HG03439 (cell line): ENCODE data around the gene PIP5K1B.
"Not testable (repeated sequence)": the region's sequence is repeated elsewhere in the genome, so short reads cannot be mapped to it uniquely, and the experiment has no call there.

Experiments used
- ATAC-seq: cut with Tn5 transposase; IDR thresholded peaks from one replicate; pipeline ENCODE4 v1.9.1; 2021; ENCODE audit warnings: mild to moderate bottlenecking, moderate library complexity; ENCODE audit not compliant: unreplicated experiment

The PIP5K1B gene

GRCh38 chr9:68704814-68705530 lies at the start of gene PIP5K1B:
Gene PIP5K1B, plus strand, starts transcription at chr9:68705240. Its CDS starts 117,375 bp downstream, at chr9:68822615.
- ATAC-seq, result peak; percentile 77

GRCh38 chr9:68664036-68664435 lies 41.0 kb upstream of the PIP5K1B start:
- ATAC-seq, result no peak

- no peak for ATAC-seq
Measured at GRCh38 chr9:68668127-68668526, 36.9 kb upstream of the PIP5K1B start.

DNA sequence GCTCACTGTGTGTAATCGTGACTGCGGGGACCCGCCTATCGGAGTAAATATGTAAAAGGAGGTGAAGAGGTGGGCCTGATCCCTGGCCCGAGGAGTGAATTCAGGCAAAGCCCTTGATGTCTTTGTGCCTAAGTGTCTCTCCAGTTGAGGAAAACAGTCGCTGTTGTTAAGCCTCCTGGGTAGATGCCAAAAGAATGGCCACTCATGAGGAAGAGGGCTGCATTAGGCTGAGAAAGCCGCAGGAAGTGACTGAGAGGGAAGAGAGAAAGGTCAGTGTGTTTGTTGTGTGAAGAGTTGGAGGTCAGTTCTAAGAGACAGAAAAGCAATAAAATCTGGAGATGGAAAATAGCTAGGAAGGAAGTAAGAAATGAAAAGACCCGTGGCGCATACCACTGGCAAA lies 35.8 kb upstream of the PIP5K1B start:
- ATAC-seq, result no peak

DNA sequence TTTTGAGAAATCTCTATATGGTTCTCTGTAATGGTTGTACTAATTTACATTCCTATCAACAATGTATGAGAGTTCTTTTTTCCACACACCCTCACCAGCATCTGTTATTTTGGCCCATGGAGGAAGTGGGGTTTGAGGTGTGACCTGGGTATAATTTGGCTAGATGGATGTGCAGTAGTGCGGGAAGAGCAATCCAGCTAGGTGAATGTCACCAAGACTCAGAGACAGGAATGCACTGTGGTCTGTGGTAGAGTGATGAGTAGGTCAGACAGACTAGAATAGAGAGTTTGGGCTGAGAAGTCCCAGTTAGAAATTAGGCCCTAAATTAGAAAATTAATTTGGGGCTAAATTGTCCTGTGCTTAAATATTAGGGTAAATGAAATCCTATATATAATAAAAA lies 32.8 kb upstream of the PIP5K1B start:
- ATAC-seq, result no peak

DNA sequence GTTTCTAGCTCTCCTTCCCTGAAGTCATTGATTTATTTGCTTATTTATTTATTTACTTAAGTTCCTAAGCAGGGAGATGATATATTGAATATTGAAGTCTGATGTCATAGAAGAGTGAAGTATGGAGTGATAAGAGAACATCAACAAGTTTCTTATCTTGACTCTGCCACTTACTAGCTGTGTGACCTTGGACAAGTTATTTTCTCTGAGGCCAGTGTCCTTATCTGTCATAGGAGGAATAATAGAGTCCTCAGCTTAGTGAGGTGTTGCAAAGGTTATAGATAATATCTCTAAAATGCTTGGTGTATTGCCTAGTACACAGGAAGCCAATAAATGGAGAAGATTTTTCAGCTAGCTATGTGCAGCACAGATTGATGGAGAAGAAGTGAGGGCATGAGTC lies 32.4 kb upstream of the PIP5K1B start:
- no peak for ATAC-seq

DNA sequence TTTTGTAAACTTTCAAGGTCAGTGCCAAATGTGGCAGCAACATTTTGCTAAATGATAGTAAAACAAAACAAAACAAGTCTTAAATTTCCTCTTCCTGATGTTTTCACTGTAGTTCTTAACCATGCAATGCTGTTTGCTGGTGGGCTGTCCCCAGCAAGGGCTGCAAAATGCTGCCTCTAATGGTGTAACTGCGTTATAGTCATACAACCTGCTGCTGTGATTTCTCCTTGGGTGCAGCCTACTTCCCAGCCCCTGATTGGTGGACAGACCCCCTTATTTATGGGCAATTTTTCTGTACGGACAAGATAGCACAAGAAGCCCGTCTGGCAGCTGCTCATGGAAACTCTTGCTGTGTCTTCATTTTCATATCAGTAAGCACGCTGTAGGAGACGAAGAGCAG lies 26.6 kb upstream of the PIP5K1B start:
- ATAC-seq, result no peak

DNA sequence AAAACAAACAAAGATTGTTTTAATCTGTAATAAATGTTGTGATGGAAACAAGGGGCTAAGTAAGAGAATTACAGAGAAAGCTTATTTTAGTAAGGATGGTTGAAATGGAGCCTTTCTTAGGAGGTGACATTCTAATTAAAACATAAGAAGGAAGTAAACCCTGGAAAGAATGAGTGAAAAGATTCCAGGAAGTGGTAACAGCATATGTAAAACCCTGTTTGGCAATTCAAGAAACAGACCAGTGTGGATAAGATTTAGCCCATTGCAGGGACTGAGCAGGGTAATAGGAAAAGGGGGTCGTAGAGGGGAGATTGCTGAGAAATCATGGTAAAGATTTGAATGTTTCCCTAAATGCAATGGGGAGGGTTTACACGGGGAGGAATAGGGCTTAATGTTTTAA lies 21.6 kb upstream of the PIP5K1B start:
- no peak for ATAC-seq

GRCh38 chr9:68685213-68685612 lies 19.8 kb upstream of the PIP5K1B start:
- ATAC-seq, result no peak

DNA sequence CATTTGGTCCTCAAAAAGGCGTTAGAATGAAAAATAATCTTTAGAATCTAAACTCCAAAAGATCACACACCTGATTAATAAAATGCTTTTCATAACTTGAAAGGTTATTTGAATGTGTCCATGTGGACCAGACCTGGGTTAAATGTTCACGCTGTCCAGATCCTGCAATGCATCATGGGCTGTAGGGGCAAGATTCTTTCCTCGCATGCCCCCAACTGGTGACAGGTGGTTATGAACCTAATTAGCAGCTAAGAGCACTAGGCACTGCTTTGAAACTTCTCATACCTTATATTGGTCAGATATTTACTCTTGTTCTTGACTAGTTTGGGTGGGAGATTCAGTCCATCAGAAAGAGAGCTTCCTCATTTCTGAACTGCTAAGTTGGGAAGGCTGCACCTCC lies 19.3 kb upstream of the PIP5K1B start:
- ATAC-seq, result peak; percentile 87

DNA sequence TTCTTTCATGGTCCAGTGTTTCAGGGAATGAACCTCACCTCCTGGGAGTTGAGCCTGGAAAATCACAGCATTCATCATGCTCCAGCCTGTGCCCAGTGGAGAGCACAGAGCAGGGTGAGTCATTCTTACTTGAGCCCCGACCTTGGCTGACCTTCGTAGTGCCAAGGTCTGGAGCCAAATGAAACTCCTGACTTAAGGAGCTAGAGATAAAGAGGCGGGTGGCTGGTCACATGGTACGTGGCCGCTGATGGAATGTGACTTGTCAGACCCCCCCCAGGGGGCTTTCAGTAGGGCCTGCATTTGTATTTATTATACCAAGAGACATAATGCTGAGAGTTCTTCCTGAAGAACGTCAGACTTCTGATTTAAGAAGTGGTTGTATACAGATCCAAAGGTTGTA lies 15.0 kb upstream of the PIP5K1B start:
- ATAC-seq, result no peak

- no peak for ATAC-seq
Measured at GRCh38 chr9:68692519-68692918, 12.5 kb upstream of the PIP5K1B start.

GRCh38 chr9:68694125-68694524 lies 10.9 kb upstream of the PIP5K1B start:
- ATAC-seq, result no peak

DNA sequence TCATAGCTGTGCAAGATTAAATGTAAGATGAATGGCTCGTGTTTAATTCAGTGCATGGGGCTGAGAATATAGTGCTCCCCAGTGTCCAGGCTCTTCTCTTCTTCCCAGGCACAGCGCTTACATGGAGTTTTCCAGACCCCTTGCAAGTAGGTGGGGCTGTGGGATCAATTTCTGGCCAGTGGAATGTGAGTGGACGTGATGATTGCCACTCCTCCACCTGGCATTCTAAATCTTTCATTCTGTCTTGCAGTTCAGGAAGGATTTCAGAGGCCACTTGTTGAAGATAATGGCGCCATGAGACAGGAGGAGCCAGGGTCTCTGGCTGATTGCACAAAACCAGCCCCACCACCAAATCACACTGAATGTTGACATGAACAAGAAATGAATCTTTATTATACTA lies 7.2 kb upstream of the PIP5K1B start:
- ATAC-seq, result no peak

DNA sequence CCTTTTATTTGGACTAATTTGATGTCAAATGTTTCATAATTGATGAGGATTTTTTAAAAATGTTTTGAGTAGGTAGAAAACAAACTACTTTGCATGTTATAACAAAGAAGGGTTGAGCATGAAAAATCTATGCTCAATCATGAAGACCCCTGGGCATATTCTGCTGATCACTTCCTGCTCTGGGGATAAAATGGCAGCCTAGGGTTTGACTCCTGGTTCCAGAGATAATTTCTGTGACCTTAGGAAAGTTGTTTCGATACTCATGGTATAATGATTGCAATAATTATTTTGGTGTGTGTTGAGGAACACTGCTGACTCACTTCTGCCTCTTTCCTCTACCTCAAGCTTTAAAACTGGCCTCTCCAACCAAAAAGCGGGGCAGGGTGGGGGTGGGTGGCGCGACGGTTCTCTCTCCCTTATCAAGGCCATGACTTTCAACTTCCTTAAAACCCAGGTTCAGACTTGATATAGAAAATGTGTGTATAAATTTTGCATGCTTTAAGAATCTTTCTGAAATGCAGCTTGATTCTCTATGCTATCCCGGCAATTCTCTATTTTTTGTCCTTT lies 6.0 kb upstream of the PIP5K1B start:
- ATAC-seq, result no peak

GRCh38 chr9:68699625-68700024 lies 5.4 kb upstream of the PIP5K1B start:
- ATAC-seq, result not testable (repeated sequence)

DNA sequence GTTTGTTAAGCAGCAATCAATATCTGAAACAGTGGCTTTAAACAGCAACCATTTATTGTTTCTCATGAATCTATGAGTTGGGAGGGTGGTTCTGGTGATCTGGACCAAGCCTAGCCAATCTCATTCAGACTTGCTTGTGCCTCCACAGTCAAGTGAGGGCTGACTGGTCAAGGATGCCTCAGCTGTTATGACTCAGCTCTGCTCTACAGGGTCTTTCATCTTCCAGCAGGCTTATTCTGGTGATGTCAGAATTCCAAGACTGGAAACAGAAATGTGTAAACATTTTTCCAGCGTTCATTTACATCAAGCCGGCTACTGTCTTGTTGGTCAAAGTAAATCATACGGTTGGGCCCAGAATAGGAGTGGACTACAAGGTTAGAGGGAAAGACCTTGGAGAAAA lies 2.5 kb upstream of the PIP5K1B start:
- no peak for ATAC-seq

GRCh38 chr9:68703672-68704071 lies 1.4 kb upstream of the PIP5K1B start:
- no peak for ATAC-seq

DNA sequence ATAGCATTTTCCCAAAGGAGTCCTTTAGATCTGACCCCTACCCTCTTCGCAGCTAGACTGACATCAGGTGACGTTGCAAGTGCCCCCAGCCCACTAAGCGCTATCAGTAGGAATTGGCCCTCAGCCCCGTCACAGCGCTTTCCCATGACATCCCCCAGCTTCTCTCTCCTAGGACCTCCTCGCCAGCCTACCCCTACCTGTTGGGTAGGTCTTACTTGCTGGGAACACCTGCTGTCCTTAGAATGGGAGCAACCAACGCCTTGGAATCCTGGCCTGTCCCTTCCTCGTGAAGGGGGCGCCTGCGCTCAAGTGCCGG lies 584 bp upstream of the PIP5K1B start:
- ATAC-seq, result no peak

DNA sequence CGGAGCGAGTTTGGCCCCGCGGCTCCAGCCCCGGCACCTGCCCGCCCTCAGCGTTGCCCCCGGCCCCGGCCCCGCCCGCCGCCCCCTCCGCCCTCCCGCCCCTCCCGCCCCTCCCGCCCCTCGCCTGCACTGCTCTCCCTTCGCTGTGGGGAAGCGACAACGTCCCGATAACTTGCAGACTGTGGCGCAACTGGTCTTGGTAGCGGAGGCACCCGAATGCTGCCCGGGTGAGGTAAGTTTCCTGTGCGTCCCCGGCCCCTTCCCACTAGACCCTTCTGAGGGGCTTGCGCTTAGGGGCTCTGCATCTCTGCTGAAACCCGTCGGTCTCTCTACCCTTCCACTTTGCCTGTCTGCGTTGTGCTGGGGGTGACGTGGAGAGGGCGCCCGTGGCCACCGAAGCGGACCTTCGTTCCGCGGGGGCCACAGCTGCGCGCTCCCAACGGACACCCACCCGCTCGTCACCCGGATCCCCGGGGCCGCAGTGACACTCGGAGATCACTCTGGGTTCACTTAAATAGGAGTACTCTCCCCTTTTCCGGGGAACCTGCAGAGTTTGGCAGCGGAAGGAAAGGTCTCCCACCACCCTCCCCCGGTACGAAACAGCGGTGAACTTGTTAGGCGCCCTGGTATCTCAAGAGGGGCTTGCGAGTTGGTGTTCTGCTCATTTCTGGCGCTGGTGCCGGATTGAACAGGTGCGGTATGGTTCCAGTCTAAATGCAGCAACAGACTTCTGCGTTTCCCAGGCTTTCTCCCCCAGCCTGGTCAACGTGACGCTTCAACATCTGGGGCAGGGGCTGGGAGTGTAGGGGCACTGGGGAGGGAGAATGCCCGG lies 707 bp downstream of the PIP5K1B start:
- peak; percentile 19 for ATAC-seq

- peak; percentile 21 for ATAC-seq
Measured at GRCh38 chr9:68706363-68707201, 1.5 kb downstream of the PIP5K1B start.
